ENCODE measurements around the gene NPAT.
"Not testable (repeated sequence)": the region's sequence is repeated elsewhere in the genome, so short reads cannot be mapped to it uniquely, and the experiment has no call there.

NPAT gene

GRCh38 chr11:108122166-108122628 is 100.2 kb downstream of the NPAT start:
- Histone ChIP-seq H2BK12ac (ENCODE audit: low read length) (no peak overlapping the region), H3K36me3 (ENCODE audit: control insufficient read depth in 1 of 2, insufficient read depth in 2 of 2, low read length in 2 of 2) (no peaks in the 10 kb centered on the region), H3K14ac (ENCODE audit: low read length) (no peak overlapping the region), H4K12ac (ENCODE audit: low read depth, low read length) (no peak overlapping the region), H3K9ac (ENCODE audit: low read length) (no peak overlapping the region), H3K4me2 (ENCODE audit: low read length) (no peak overlapping the region), H3K79me2 (ENCODE audit: control insufficient read depth, insufficient read depth, low read length, poor library complexity) (no peaks in the 10 kb centered on the region), H2BK120ac (ENCODE audit: insufficient read depth, low read length, poor library complexity) (no peak overlapping the region), H3K9me3 (ENCODE audit: insufficient read depth, low read depth, low read length) (no peaks in the 10 kb centered on the region), H3K4ac (ENCODE audit: low read depth, low read length) (no peak overlapping the region), H3K23ac (ENCODE audit: low read length) (no peak overlapping the region), H2AFZ (ENCODE audit: insufficient read depth, low read length, poor library complexity) (no peak overlapping the region), H3K4me3 (ENCODE audit: low read depth, low read length) (no peak overlapping the region), H3K27me3 (ENCODE audit: insufficient read depth, low read length) (no peaks in the 10 kb centered on the region), H3K18ac (ENCODE audit: low read length) (no peak overlapping the region), H4K91ac (ENCODE audit: low read depth, low read length) (no peak overlapping the region), H3K27ac (ENCODE audit: low read depth, low read length) (no peak overlapping the region), H3K79me1 (ENCODE audit: low read length) (peaks cover 3% of the 10 kb centered on the region), H2AK5ac (ENCODE audit: low read length) (no peak overlapping the region), H3K4me1 (ENCODE audit: control insufficient read depth in 1 of 2, insufficient read depth in 2 of 2, low read length in 2 of 2) (peaks cover 0 to 2% of the 10 kb centered on the region in 2 experiments), H2BK5ac (ENCODE audit: low read depth, low read length, poor library complexity) (no peak overlapping the region), H4K8ac (ENCODE audit: low read depth, low read length) (no peak overlapping the region)
- no CpG with 5 or more reads among the region's 9 CpGs for WGBS (ENCODE audit: extremely low coverage, insufficient coverage, insufficient read length)
- DNase-seq: no peak

- Histone ChIP-seq H3K4ac (ENCODE audit: low read depth, low read length) (no peak within 1 kb of the TSS), H2BK120ac (ENCODE audit: insufficient read depth, low read length, poor library complexity) (no peak within 1 kb of the TSS), H2BK5ac (ENCODE audit: low read depth, low read length, poor library complexity) (no peak within 1 kb of the TSS), H3K9me3 (ENCODE audit: insufficient read depth, low read depth, low read length) (no peaks in the 10 kb centered on the region), H4K91ac (ENCODE audit: low read depth, low read length) (no peak within 1 kb of the TSS), H3K27me3 (ENCODE audit: insufficient read depth, low read length) (no peaks in the 10 kb centered on the region), H3K4me2 (ENCODE audit: low read length) (peak within 1 kb of the TSS; percentile 96), H3K9ac (ENCODE audit: low read length) (peak within 1 kb of the TSS; percentile 16), H2AFZ (ENCODE audit: insufficient read depth, low read length, poor library complexity) (peak within 1 kb of the TSS; percentile 90), H3K4me3 (ENCODE audit: low read depth, low read length) (peak within 1 kb of the TSS; percentile 75), H2AK5ac (ENCODE audit: low read length) (no peak within 1 kb of the TSS), H3K4me1 (ENCODE audit: control insufficient read depth in 1 of 2, insufficient read depth in 2 of 2, low read length in 2 of 2) (peaks cover 0 to 2% of the 10 kb centered on the region in 2 experiments), H3K27ac (ENCODE audit: low read depth, low read length) (no peak within 1 kb of the TSS), H2BK12ac (ENCODE audit: low read length) (no peak within 1 kb of the TSS), H3K79me2 (ENCODE audit: control insufficient read depth, insufficient read depth, low read length, poor library complexity) (no peaks in the 10 kb centered on the region), H3K23ac (ENCODE audit: low read length) (no peak within 1 kb of the TSS), H3K36me3 (ENCODE audit: control insufficient read depth in 1 of 2, insufficient read depth in 2 of 2, low read length in 2 of 2) (no peaks in the 10 kb centered on the region), H4K8ac (ENCODE audit: low read depth, low read length) (peak within 1 kb of the TSS; percentile 64), H4K12ac (ENCODE audit: low read depth, low read length) (no peak within 1 kb of the TSS), H3K14ac (ENCODE audit: low read length) (no peak within 1 kb of the TSS), H3K79me1 (ENCODE audit: low read length) (peaks cover 3% of the 10 kb centered on the region), H3K18ac (ENCODE audit: low read length) (peak within 1 kb of the TSS; percentile 41)
- peak; percentile 91 to 94 for DNase-seq
- WGBS (ENCODE audit: extremely low coverage, insufficient coverage, insufficient read length): no CpG with 5 or more reads among the region's 73 CpGs
These were observed 100.9 kb downstream of the NPAT start, which contains the start of gene ACAT1 for GRCh38 chr11:108121274-108122155. TSS of gene ACAT1 (plus strand) at chr11:108121567. CDS start at chr11:108121607, 40 bp downstream.

GRCh38 chr11:108120936-108121273 is 101.5 kb downstream of the NPAT start:
- H3K36me3 ChIP-seq (ENCODE audit: control insufficient read depth in 1 of 2, insufficient read depth in 2 of 2, low read length in 2 of 2); H4K91ac ChIP-seq (ENCODE audit: low read depth, low read length); H2AK5ac ChIP-seq (ENCODE audit: low read length); H3K4ac ChIP-seq (ENCODE audit: low read depth, low read length); H3K27ac ChIP-seq (ENCODE audit: low read depth, low read length); H4K12ac ChIP-seq (ENCODE audit: low read depth, low read length); DNase-seq; H3K79me2 ChIP-seq (ENCODE audit: control insufficient read depth, insufficient read depth, low read length, poor library complexity); H3K14ac ChIP-seq (ENCODE audit: low read length); H2BK5ac ChIP-seq (ENCODE audit: low read depth, low read length, poor library complexity); H3K4me1 ChIP-seq (ENCODE audit: control insufficient read depth in 1 of 2, insufficient read depth in 2 of 2, low read length in 2 of 2); H2BK120ac ChIP-seq (ENCODE audit: insufficient read depth, low read length, poor library complexity); H3K27me3 ChIP-seq (ENCODE audit: insufficient read depth, low read length); H3K4me3 ChIP-seq (ENCODE audit: low read depth, low read length); H3K18ac ChIP-seq (ENCODE audit: low read length); H3K9ac ChIP-seq (ENCODE audit: low read length); H2BK12ac ChIP-seq (ENCODE audit: low read length); H3K79me1 ChIP-seq (ENCODE audit: low read length); H3K9me3 ChIP-seq (ENCODE audit: insufficient read depth, low read depth, low read length); H4K8ac ChIP-seq (ENCODE audit: low read depth, low read length); H3K23ac ChIP-seq (ENCODE audit: low read length); H2AFZ ChIP-seq (ENCODE audit: insufficient read depth, low read length, poor library complexity): not testable (repeated sequence)
- H3K4me2 ChIP-seq (ENCODE audit: low read length): peak overlapping the region; percentile 96
- no CpG with 5 or more reads among the region's 7 CpGs for WGBS (ENCODE audit: extremely low coverage, insufficient coverage, insufficient read length)

GRCh38 chr11:108117746-108118371 is 104.6 kb downstream of the NPAT start:
- Histone ChIP-seq H2AK5ac (ENCODE audit: low read length) (no peak overlapping the region), H3K79me1 (ENCODE audit: low read length) (peaks cover 3% of the 10 kb centered on the region), H3K27ac (ENCODE audit: low read depth, low read length) (no peak overlapping the region), H2AFZ (ENCODE audit: insufficient read depth, low read length, poor library complexity) (no peak overlapping the region), H3K14ac (ENCODE audit: low read length) (no peak overlapping the region), H4K91ac (ENCODE audit: low read depth, low read length) (no peak overlapping the region), H4K12ac (ENCODE audit: low read depth, low read length) (no peak overlapping the region), H3K79me2 (ENCODE audit: control insufficient read depth, insufficient read depth, low read length, poor library complexity) (no peaks in the 10 kb centered on the region), H3K4me2 (ENCODE audit: low read length) (no peak overlapping the region), H3K9ac (ENCODE audit: low read length) (no peak overlapping the region), H3K27me3 (ENCODE audit: insufficient read depth, low read length) (no peaks in the 10 kb centered on the region), H3K4me3 (ENCODE audit: low read depth, low read length) (no peak overlapping the region), H4K8ac (ENCODE audit: low read depth, low read length) (no peak overlapping the region), H3K9me3 (ENCODE audit: insufficient read depth, low read depth, low read length) (no peaks in the 10 kb centered on the region), H2BK12ac (ENCODE audit: low read length) (no peak overlapping the region), H3K23ac (ENCODE audit: low read length) (no peak overlapping the region), H3K36me3 (ENCODE audit: control insufficient read depth in 1 of 2, insufficient read depth in 2 of 2, low read length in 2 of 2) (peaks cover 0 to 2% of the 10 kb centered on the region in 2 experiments), H3K4me1 (ENCODE audit: control insufficient read depth in 1 of 2, insufficient read depth in 2 of 2, low read length in 2 of 2) (no peaks in the 10 kb centered on the region), H3K4ac (ENCODE audit: low read depth, low read length) (no peak overlapping the region), H3K18ac (ENCODE audit: low read length) (no peak overlapping the region), H2BK5ac (ENCODE audit: low read depth, low read length, poor library complexity) (no peak overlapping the region), H2BK120ac (ENCODE audit: insufficient read depth, low read length, poor library complexity) (no peak overlapping the region)
- DNase-seq: peak in 1 of 2 donors; percentile 59

Measured in trophoblast cell (in vitro differentiated cells and primary cell).